H1 (cell line): ENCODE data around the gene MOB3B. TPM values are rescaled to one million over a fixed set of nuclear protein-coding genes. Genes with fewer than 3 reads are reported as not detected.

Source experiments
- CTCF ChIA-PET: fragments of 300-600 bp; sonication (Branson Sonifier 250); formaldehyde crosslinking; loops from one replicate; lab custom pipeline; 2021; ENCODE audit not compliant: partially characterized antibody; lab: Charles Lee
- POLR2A ChIA-PET: fragments of 300-600 bp; sonication (Branson Sonifier 250); formaldehyde crosslinking; loops from one replicate; lab custom pipeline; 2021; ENCODE audit warnings: inconsistent platforms; ENCODE audit not compliant: partially characterized antibody; lab: Charles Lee
- DNase-seq, 2 experiments: peaks; one replicate each; pipeline versions ENCODE4 v3.0.0 to v3.0.0-alpha.2; 2010 to 2022; ENCODE audit warnings: low spot score in 2 of 2, low read depth in 1 of 2, mixed read lengths in 1 of 2
- FAIRE-seq: peaks from 2 replicates; lab custom pipeline; 2011; peaks lifted over from hg19 to GRCh38; lab: Jason Lieb, UNC
- H2AFZ ChIP-seq: 2 replicates; pipeline ENCODE4 v1.8.1; 2012; ENCODE audit warnings: low read length, inconsistent platforms
- H2AK5ac ChIP-seq: 2 replicates; pipeline ENCODE4 v1.6.1; 2013; ENCODE audit warnings: low read depth, low read length
- H2BK120ac ChIP-seq: replicated peaks from 2 replicates; pipeline ENCODE3; 2013; ENCODE audit warnings: low read depth, low read length, inconsistent platforms
- H2BK12ac ChIP-seq: 2 replicates; pipeline ENCODE4 v1.6.1; 2013; ENCODE audit warnings: low read depth, low read length
- H2BK15ac ChIP-seq: 2 replicates; pipeline ENCODE4 v1.6.1; 2013; ENCODE audit warnings: low read length
- H2BK20ac ChIP-seq: 2 replicates; pipeline ENCODE4 v1.6.1; 2013; ENCODE audit warnings: low read length
- H2BK5ac ChIP-seq: 2 replicates; pipeline ENCODE4 v1.6.1; 2013; ENCODE audit warnings: low read depth, low read length
- H3K14ac ChIP-seq: 2 replicates; pipeline ENCODE4 v1.6.1; 2013; ENCODE audit warnings: inconsistent platforms; ENCODE audit not compliant: insufficient read length
- H3K18ac ChIP-seq: 2 replicates; pipeline ENCODE4 v1.6.1; 2013; ENCODE audit warnings: low read length; ENCODE audit errors: extremely low read depth
- H3K23ac ChIP-seq: 2 replicates; pipeline ENCODE4 v1.6.1; 2013; ENCODE audit warnings: inconsistent platforms; ENCODE audit not compliant: insufficient read length
- H3K23me2 ChIP-seq: 2 replicates; pipeline ENCODE4 v1.6.1; 2013; ENCODE audit warnings: low read depth, low read length
- H3K27ac ChIP-seq: 2 replicates; pipeline ENCODE4 v1.6.1; 2011; ENCODE audit warnings: low read depth, low read length, inconsistent platforms
- H3K27me3 ChIP-seq, 4 experiments: replicated peaks in 1 of 4; 1 replicate in 1 of 4; 2 replicates in 3 of 4; pipeline versions ENCODE4 v1.6.1 to v1.8.1; 2011 to 2013; ENCODE audit warnings: low read length in 3 of 4, mild to moderate bottlenecking in 3 of 4, inconsistent platforms in 2 of 4, mixed read lengths in 2 of 4, moderate library complexity in 1 of 4; ENCODE audit not compliant: control insufficient read depth in 3 of 4, insufficient read depth in 3 of 4; ENCODE audit errors: extremely low read depth in 1 of 4
- H3K36me3 ChIP-seq, 4 experiments: 2 replicates each; pipeline versions ENCODE4 v1.6.1 to v1.8.1; 2011 to 2013; ENCODE audit warnings: mild to moderate bottlenecking in 4 of 4, low read length in 3 of 4, moderate library complexity in 2 of 4, control low read depth in 1 of 4, inconsistent platforms in 1 of 4; ENCODE audit not compliant: insufficient read depth in 4 of 4, control insufficient read depth in 2 of 4
- H3K4ac ChIP-seq: replicated peaks from 2 replicates; pipeline ENCODE3; 2013; ENCODE audit warnings: low read length, low read depth, mixed read lengths, inconsistent platforms; ENCODE audit not compliant: insufficient read length
- H3K4me1 ChIP-seq, 4 experiments: replicated peaks in 1 of 4; 1 replicate in 1 of 4; 2 replicates in 3 of 4; pipeline versions ENCODE4 v1.6.1 to v1.8.1; 2011 to 2013; ENCODE audit warnings: low read length in 3 of 4, inconsistent platforms in 2 of 4, mixed read lengths in 1 of 4; ENCODE audit not compliant: insufficient read depth in 4 of 4, control insufficient read depth in 3 of 4
- H3K4me2 ChIP-seq, 2 experiments: 2 replicates each; pipeline versions ENCODE4 v1.6.1 to v1.8.1; 2011 to 2013; ENCODE audit warnings: low read depth in 2 of 2, low read length in 2 of 2, control low read depth in 1 of 2, inconsistent platforms in 1 of 2, mild to moderate bottlenecking in 1 of 2; ENCODE audit not compliant: insufficient read depth in 1 of 2
- H3K4me3 ChIP-seq, 4 experiments: fragments of 200-600, 300-600 bp in 1 of 4; sonication (generic), shearing (Covaris generic), sonication (Bioruptor Twin) in 1 of 4; 2 replicates each; pipeline versions ENCODE4 v1.5.1 to v1.8.1; 2011 to 2016; ENCODE audit warnings: low read length in 4 of 4, low read depth in 3 of 4, control low read depth in 2 of 4, inconsistent platforms in 2 of 4, mild to moderate bottlenecking in 2 of 4, mixed read lengths in 1 of 4, moderate library complexity in 1 of 4; ENCODE audit not compliant: insufficient read depth in 2 of 4; ENCODE audit errors: extremely low read depth in 1 of 4
- H3K56ac ChIP-seq: replicated peaks from 2 replicates; pipeline ENCODE3; 2013; ENCODE audit warnings: low read depth, mild to moderate bottlenecking, mixed read lengths, low read length, inconsistent platforms; ENCODE audit not compliant: insufficient read length
- H3K79me1 ChIP-seq: 2 replicates; pipeline ENCODE4 v1.6.1; 2013; ENCODE audit warnings: low read depth, low read length, control low read depth
- H3K79me2 ChIP-seq, 2 experiments: 2 replicates each; pipeline versions ENCODE4 v1.6.1 to v1.8.1; 2012 to 2013; ENCODE audit warnings: low read length in 2 of 2, mild to moderate bottlenecking in 2 of 2, inconsistent platforms in 1 of 2; ENCODE audit not compliant: insufficient read depth in 2 of 2, control insufficient read depth in 1 of 2
- H3K9ac ChIP-seq, 4 experiments: replicated peaks in 1 of 4; 1 replicate in 1 of 4; 2 replicates in 3 of 4; pipeline versions ENCODE4 v1.6.1 to v1.8.1; 2011 to 2013; ENCODE audit warnings: low read depth in 3 of 4, low read length in 3 of 4, control low read depth in 2 of 4, mild to moderate bottlenecking in 2 of 4, moderate library complexity in 2 of 4, inconsistent platforms in 1 of 4; ENCODE audit errors: extremely low read depth in 1 of 4
- H3K9me3 ChIP-seq, 2 experiments: 2 replicates each; pipeline versions ENCODE4 v1.6.1 to v1.8.1; 2012 to 2013; ENCODE audit warnings: mild to moderate bottlenecking in 2 of 2, moderate library complexity in 2 of 2, control low read depth in 1 of 2, inconsistent platforms in 1 of 2, low read depth in 1 of 2, low read length in 1 of 2, mixed read lengths in 1 of 2; ENCODE audit not compliant: insufficient read depth in 2 of 2
- H4K20me1 ChIP-seq, 2 experiments: replicated peaks in 1 of 2; 2 replicates each; pipeline versions ENCODE3 to v1.8.1; 2011 to 2013; ENCODE audit warnings: inconsistent platforms in 2 of 2, low read length in 2 of 2, mild to moderate bottlenecking in 1 of 2; ENCODE audit not compliant: insufficient read depth in 2 of 2, control insufficient read depth in 1 of 2
- H4K5ac ChIP-seq: 2 replicates; pipeline ENCODE4 v1.6.1; 2013; ENCODE audit warnings: low read length, low read depth, mixed read lengths, inconsistent platforms; ENCODE audit not compliant: insufficient read length
- H4K8ac ChIP-seq: 2 replicates; pipeline ENCODE4 v1.8.0; 2013; ENCODE audit warnings: mild to moderate bottlenecking, moderate library complexity, low read length, inconsistent platforms; ENCODE audit not compliant: insufficient read depth; ENCODE audit errors: extremely low read depth
- H4K91ac ChIP-seq: replicated peaks from 2 replicates; pipeline ENCODE3; 2013; ENCODE audit warnings: low read length, mixed read lengths, inconsistent platforms; ENCODE audit not compliant: insufficient read length
- ATF3 ChIP-seq: IDR thresholded peaks from 2 replicates; pipeline ENCODE4 v1.6.1; 2011; ENCODE audit warnings: low read depth, mild to moderate bottlenecking, low read length; ENCODE audit not compliant: insufficient read depth
- CBX5 ChIP-seq: fragments of 300-800, 300-1000 bp; sonication (generic); IDR thresholded peaks from 2 replicates; pipeline ENCODE4 v1.7.1; 2016; ENCODE audit warnings: antibody characterized with exemption, low read length, low read depth
- CHD2 ChIP-seq: IDR thresholded peaks from 2 replicates; pipeline ENCODE4 v1.6.1; 2012; ENCODE audit warnings: low read length, improper control_type of control experiment
- CREB1 ChIP-seq: IDR thresholded peaks from 2 replicates; pipeline ENCODE4 v1.6.1; 2012; ENCODE audit warnings: inconsistent platforms
- EGR1 ChIP-seq: IDR thresholded peaks from 2 replicates; pipeline ENCODE4 v1.6.1; 2011; ENCODE audit warnings: low read depth, low read length, borderline replicate concordance
- HDAC6 ChIP-seq: IDR thresholded peaks from one replicate; pipeline ENCODE4 v1.7.1; 2012; ENCODE audit warnings: low read depth, mild to moderate bottlenecking, inconsistent platforms, low read length, moderate library complexity
- MAX ChIP-seq: IDR thresholded peaks from 2 replicates; pipeline ENCODE4 v1.6.1; 2012; ENCODE audit warnings: inconsistent platforms
- NANOG ChIP-seq: IDR thresholded peaks from 2 replicates; pipeline ENCODE4 v1.6.1; 2011; ENCODE audit warnings: low read length, low read depth, mild to moderate bottlenecking, inconsistent platforms; ENCODE audit not compliant: insufficient read depth, poor library complexity, severe bottlenecking
- NRF1 ChIP-seq: IDR thresholded peaks from 2 replicates; pipeline ENCODE4 v1.6.1; 2011; ENCODE audit warnings: mild to moderate bottlenecking, low read depth, low read length, improper control_type of control experiment
- SIRT6 ChIP-seq: IDR thresholded peaks from one replicate; pipeline ENCODE4 v1.7.1; 2012; ENCODE audit warnings: low read length, inconsistent platforms
- SIX5 ChIP-seq: IDR thresholded peaks from 2 replicates; pipeline ENCODE4 v1.6.1; 2011; ENCODE audit warnings: mild to moderate bottlenecking, low read depth, low read length
- SP1 ChIP-seq: IDR thresholded peaks from 2 replicates; pipeline ENCODE4 v1.6.1; 2011; ENCODE audit warnings: low read depth, low read length
- SUZ12 ChIP-seq: fragments of 200-600 bp; sonication (generic); IDR thresholded peaks from 2 replicates; pipeline ENCODE4 v1.6.1; 2012; ENCODE audit warnings: mild to moderate bottlenecking, inconsistent platforms, low read length, moderate library complexity, mixed read lengths
- TCF12 ChIP-seq: IDR thresholded peaks from 2 replicates; pipeline ENCODE4 v1.6.1; 2011; ENCODE audit warnings: low read depth, mild to moderate bottlenecking, low read length
- TEAD4 ChIP-seq: IDR thresholded peaks from 2 replicates; pipeline ENCODE4 v1.6.1; 2012; ENCODE audit warnings: low read depth, low read length, inconsistent platforms, mixed read lengths
- WGBS, 2 experiments: shearing (Covaris generic) in 1 of 2; methylation state at CpG; one replicate each; pipeline versions ENCODE4 v1.1.6 to v1.1.7; 2013 to 2015; ENCODE audit warnings: low lambda C conversion rate in 2 of 2, mixed read lengths in 2 of 2, inconsistent platforms in 1 of 2, low coverage in 1 of 2, missing lambda C conversion rate in 1 of 2; ENCODE audit not compliant: insufficient replicate concordance in 2 of 2, insufficient coverage in 1 of 2, insufficient read length in 1 of 2; ENCODE audit errors: extremely low coverage in 1 of 2, missing lambda C conversion rate in 1 of 2; 5-methylcytosine and 5-hydroxymethylcytosine counted together
- polyA plus RNA-seq, 7 experiments: library from polyadenylated mRNA; depleted of rRNA in 3 of 7; stranded (reverse) in 5 of 7; unstranded in 2 of 7; fragments of >200 nt in 5 of 7; fragments of 200-250 nt in 2 of 7; gene quantifications; 1 replicate in 5 of 7; 2 replicates in 1 of 7; 4 replicates in 1 of 7; pipeline versions ENCODE4 v1.2.1 to v1.2.3, GENCODE V29; 2011 to 2013; ENCODE audit warnings: missing spikeins in 2 of 7, mixed read lengths in 2 of 7
- total RNA-seq: library from RNA; stranded (reverse); fragmentation: NEBNext Ultra II Directional; extraction: Animal tissue kit (Norgen Biotek cat#: 25700); gene quantifications from 2 replicates; pipeline ENCODE4 v1.2.1, GENCODE V29; 2021

The MOB3B gene
- total and polyA plus RNA-seq, 2 of the 8 experiments (the other 6 are each of a cell fraction or from before 2014, with no cell fraction given), result 12.7 to 16.1 TPM

- Histone ChIP-seq H3K79me1 (peaks cover 2% of the 10 kb centered on the region; the same call in 1 of the 2 replicates), H3K56ac (no peak overlapping the region), H3K23ac (no peak overlapping the region), H3K18ac (no peak overlapping the region), H4K20me1 (no peaks in the 10 kb centered on the region), H2BK5ac (no peak overlapping the region), H2BK20ac (no peak overlapping the region), H4K91ac (no peak overlapping the region), H3K27me3 (no peaks in the 10 kb centered on the region), H3K9me3 (no peaks in the 10 kb centered on the region), H3K27ac (no peak overlapping the region), H3K4me1 (peaks cover 0 to 11% (median 3%) of the 10 kb centered on the region in 4 experiments; a peak in 3 of 7 replicates), H2BK120ac (no peak overlapping the region), H2BK15ac (no peak overlapping the region), H2AK5ac (no peak overlapping the region), H3K36me3 (no peaks in the 10 kb centered on the region; a peak in 1 of 8 replicates), H4K8ac (no peak overlapping the region), H4K5ac (no peak overlapping the region), H3K23me2 (peaks cover 2% of the 10 kb centered on the region; the same call in 1 of the 2 replicates), H3K4ac (no peak overlapping the region), H3K79me2 (no peaks in the 10 kb centered on the region), H3K9ac (no peak overlapping the region), H3K4me2 (no peak overlapping the region), H3K14ac (no peak overlapping the region), H3K4me3 (no peak overlapping the region), H2AFZ (no peak overlapping the region), H2BK12ac (no peak overlapping the region)
- no peak for TF ChIP-seq MAX
- TF ChIP-seq NANOG, result no peak
- TF ChIP-seq CBX5, result no peak
- TF ChIP-seq SIX5, result no peak
- no peak for TF ChIP-seq SP1
- TF ChIP-seq ATF3, result no peak
- TF ChIP-seq CHD2, result no peak
- no peak for TF ChIP-seq TCF12
- no peak for TF ChIP-seq SIRT6
- no peak for TF ChIP-seq HDAC6
- TF ChIP-seq SUZ12, result no peak
- TF ChIP-seq TEAD4, result no peak
- no peak for TF ChIP-seq EGR1
- no peak for TF ChIP-seq NRF1
- TF ChIP-seq CREB1, result no peak
- POLR2A ChIA-PET, result no interaction called here
- no peak for FAIRE-seq
- WGBS, 2 experiments, result 79% methylated on average over 4 of the region's 4 CpGs; no CpG with 5 or more reads in 1 of the 2 experiments
- CTCF ChIA-PET, result interaction anchor here (0.5 kb wide), 1 partner anchor 254 kb away, joined by 5 read pairs; no protein-coding TSS in a partner anchor
- no peak for DNase-seq
These were observed 62.1 kb downstream of the MOB3B start for GRCh38 chr9:27467486-27467885.
